AG04450 (cell line): ENCODE data around the gene SLC35F1. TPM values are rescaled to one million over a fixed set of nuclear protein-coding genes. Genes with fewer than 3 reads are reported as not detected.

Experiments used
- CTCF ChIA-PET: fragments of 300-600, 350-600 bp; formaldehyde crosslinking; extraction: SDS; loops from one replicate; lab custom pipeline; 2022; ENCODE audit warnings: antibody characterized with exemption, inconsistent platforms; lab: Charles Lee
- POLR2A ChIA-PET: fragments of 350-600 bp; formaldehyde crosslinking; extraction: SDS; loops from one replicate; lab custom pipeline; 2021; ENCODE audit warnings: antibody characterized with exemption, inconsistent platforms; lab: Yijun Ruan, JAX
- DNase-seq: peaks from one replicate; pipeline ENCODE4 v3.0.0-alpha.2; 2011; ENCODE audit warnings: low read depth, low spot score
- H3K27ac ChIP-seq: one replicate; pipeline ENCODE4 v1.5.1; 2012; ENCODE audit warnings: low read depth, low read length, control low read depth
- H3K27me3 ChIP-seq: one replicate; pipeline ENCODE4 v1.6.0; 2012; ENCODE audit warnings: low read length; ENCODE audit not compliant: control insufficient read depth, insufficient read depth
- H3K4me3 ChIP-seq: 2 replicates; pipeline ENCODE4 v1.5.1; 2011; ENCODE audit warnings: mild to moderate bottlenecking, low read depth, low read length, control low read depth
- H3K9me3 ChIP-seq: 2 replicates; pipeline ENCODE4 v1.5.1; 2012; ENCODE audit warnings: low read length; ENCODE audit not compliant: control insufficient read depth, insufficient read depth
- polyA plus RNA-seq: library from polyadenylated mRNA; depleted of rRNA; stranded (reverse); fragments of >200 nt; gene quantifications from 2 replicates; pipeline ENCODE4 v1.2.3, GENCODE V29; 2011
- TF ChIP-seq, protein P1 (sequence below): IDR thresholded peaks from 2 replicates; pipeline ENCODE4 v1.5.1; 2011; ENCODE audit warnings: low read depth, low read length, control low read depth, inconsistent platforms

Gene SLC35F1
- polyA plus RNA-seq, 1 experiment: 0.14 TPM

DNA sequence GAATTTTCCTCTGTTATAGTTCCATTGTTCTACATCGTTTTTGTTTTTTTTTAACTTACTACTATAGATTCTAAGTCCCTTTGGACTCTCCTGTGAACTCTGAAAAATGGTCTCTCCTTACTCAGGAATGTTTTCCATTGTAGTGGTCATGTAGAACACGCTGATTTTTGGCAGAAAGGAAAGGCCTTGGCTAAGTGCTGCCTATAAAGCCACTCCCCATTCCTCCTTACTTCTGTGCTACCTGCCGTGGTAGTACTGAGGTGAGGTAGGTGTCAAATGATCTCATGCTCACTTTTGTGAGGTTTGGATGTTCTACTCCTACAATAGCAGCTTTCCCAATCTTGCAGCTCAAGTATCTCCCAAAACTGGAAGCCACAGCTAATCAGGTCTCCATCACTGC, 270.7 kb downstream of the SLC35F1 start:
- H3K27ac ChIP-seq: no peak overlapping the region
- no peaks in the 10 kb centered on the region for H3K9me3 ChIP-seq
- DNase-seq: no peak
- TF ChIP-seq, protein P1, sequence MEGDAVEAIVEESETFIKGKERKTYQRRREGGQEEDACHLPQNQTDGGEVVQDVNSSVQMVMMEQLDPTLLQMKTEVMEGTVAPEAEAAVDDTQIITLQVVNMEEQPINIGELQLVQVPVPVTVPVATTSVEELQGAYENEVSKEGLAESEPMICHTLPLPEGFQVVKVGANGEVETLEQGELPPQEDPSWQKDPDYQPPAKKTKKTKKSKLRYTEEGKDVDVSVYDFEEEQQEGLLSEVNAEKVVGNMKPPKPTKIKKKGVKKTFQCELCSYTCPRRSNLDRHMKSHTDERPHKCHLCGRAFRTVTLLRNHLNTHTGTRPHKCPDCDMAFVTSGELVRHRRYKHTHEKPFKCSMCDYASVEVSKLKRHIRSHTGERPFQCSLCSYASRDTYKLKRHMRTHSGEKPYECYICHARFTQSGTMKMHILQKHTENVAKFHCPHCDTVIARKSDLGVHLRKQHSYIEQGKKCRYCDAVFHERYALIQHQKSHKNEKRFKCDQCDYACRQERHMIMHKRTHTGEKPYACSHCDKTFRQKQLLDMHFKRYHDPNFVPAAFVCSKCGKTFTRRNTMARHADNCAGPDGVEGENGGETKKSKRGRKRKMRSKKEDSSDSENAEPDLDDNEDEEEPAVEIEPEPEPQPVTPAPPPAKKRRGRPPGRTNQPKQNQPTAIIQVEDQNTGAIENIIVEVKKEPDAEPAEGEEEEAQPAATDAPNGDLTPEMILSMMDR: no peak
- H3K4me3 ChIP-seq: no peak overlapping the region
- ChIA-PET POLR2A (no interaction called here), CTCF (no interaction called here)
- no peaks in the 10 kb centered on the region for H3K27me3 ChIP-seq

- DNase-seq: no peak
- H3K9me3 ChIP-seq: no peaks in the 10 kb centered on the region
- no peak overlapping the region for H3K4me3 ChIP-seq
- no peaks in the 10 kb centered on the region for H3K27me3 ChIP-seq
- no peak overlapping the region for H3K27ac ChIP-seq
- POLR2A ChIA-PET: no interaction called here
- CTCF ChIA-PET: no interaction called here
- TF ChIP-seq, protein P1: no peak
Measured at GRCh38 chr6:118179048-118179447, 272.0 kb downstream of the SLC35F1 start.

DNA sequence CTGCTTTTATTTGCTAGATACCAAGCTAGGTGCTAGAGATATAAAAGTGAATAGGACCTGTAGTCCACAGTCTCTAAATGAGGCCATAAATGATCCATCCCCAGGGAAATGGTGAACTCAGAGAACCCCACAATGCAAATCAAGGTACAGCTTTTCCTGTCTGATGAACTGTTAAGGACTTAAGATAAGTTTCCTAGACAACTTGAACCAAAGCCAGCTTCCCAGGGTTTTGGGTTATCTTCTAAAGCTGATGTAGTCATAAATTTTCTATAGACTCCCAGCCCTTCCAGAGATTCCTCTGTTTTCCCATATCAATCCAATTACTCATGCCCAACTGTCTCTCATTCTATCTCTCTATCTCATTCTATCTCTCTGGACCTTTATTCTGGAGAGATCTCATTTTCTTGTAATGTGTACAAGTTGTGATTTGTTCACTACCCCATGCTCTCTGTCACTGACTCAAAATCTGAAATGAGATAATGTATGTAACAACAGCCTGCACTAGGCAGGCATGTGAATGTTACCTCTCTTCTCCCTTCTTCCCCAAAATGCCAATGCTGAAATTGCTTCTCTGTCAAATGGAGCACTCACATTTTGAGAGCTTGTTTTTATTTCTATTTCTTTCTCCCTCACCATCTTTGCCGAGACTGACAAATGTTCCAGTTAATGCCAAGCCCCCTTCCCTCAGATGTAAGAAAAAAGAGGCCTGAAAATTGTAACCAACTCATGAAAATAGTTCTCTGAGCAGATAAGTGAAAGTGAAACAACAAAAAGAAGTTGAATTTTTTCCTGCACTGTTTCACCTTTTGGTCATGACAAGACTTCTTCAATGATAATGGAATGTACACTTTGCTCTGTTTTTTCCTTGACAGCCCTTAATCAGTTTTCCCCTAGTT, 279.9 kb downstream of the SLC35F1 start:
- Histone ChIP-seq H3K4me3 (no peak overlapping the region), H3K27me3 (no peaks in the 10 kb centered on the region), H3K27ac (no peak overlapping the region), H3K9me3 (no peaks in the 10 kb centered on the region)
- POLR2A ChIA-PET: no interaction called here
- DNase-seq: no peak
- CTCF ChIA-PET: no interaction called here
- TF ChIP-seq, protein P1: no peak

- no peak for DNase-seq
- POLR2A ChIA-PET: no interaction called here
- Histone ChIP-seq H3K9me3 (no peaks in the 10 kb centered on the region), H3K4me3 (no peak overlapping the region), H3K27me3 (no peaks in the 10 kb centered on the region), H3K27ac (no peak overlapping the region)
- TF ChIP-seq, protein P1: no peak
- CTCF ChIA-PET: no interaction called here
Measured at GRCh38 chr6:118187568-118188164, 280.6 kb downstream of the SLC35F1 start.

DNA sequence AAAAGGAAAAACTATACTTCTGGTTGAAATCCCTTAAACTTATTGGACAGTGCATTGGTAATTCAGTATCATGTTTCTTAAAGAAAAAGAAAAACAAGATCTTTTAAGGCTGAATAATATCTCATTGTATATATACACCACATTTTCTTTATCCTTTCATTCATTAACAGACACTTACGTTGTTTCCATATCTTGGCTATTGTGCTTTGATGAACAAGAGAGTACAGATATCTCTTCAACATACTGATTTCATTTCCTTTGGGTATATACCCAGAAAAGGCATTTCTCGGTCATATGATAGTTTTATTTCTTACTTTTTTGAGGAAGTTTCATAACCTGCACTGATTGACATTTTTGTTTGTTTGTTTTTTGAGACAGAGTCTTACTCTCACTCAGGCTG, 281.5 kb downstream of the SLC35F1 start:
- no peak overlapping the region for H3K4me3 ChIP-seq
- DNase-seq: no peak
- ChIA-PET POLR2A (no interaction called here), CTCF (no interaction called here)
- no peak overlapping the region for H3K27ac ChIP-seq
- TF ChIP-seq, protein P1: no peak
- H3K9me3 ChIP-seq: no peaks in the 10 kb centered on the region
- no peaks in the 10 kb centered on the region for H3K27me3 ChIP-seq
